Measurements from ENCODE around the gene LYRM4. TPM values are rescaled to one million over a fixed set of nuclear protein-coding genes. Genes with fewer than 3 reads are reported as not detected.
A peak's percentile ranks its signal among the peaks of the same experiment; 100 is the strongest.

Gene LYRM4
- total and polyA plus RNA-seq, 9 of the 15 experiments (the other 6 are each of a cell fraction or from before 2014, with no cell fraction given), result 24.2 to 69.4 (median 41.8) TPM

DNA sequence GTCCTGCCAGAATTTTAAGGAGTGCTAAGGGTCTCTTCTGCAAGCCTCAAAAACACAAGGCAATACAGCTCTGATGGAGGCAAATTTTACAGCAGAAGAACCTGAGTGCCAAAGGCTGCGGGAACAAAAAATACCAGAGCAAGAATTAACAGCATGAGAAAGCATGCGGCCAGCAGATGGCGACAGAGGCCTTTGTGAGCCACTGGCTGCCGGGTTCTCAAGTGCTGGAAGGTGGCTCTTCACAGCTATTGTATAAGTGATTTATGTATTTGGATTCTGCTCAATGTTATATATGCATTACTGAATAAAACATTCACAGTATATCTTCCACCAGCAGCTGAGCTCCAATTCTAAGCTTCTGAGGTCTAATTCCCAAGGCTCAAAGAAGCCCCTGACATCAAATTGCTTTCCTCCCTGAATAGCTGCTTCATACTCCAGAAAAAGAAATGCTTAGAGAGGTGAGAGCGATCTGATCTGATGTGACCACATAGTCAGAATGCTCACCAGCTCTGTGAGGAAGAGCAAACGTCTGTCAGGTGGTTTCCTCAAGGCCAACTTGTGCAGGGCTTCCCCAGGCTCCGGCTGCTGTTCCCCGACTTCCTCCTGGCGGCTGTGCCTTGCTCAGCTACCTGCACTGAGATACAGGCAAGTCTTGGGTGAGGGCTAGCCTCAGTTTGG, 117.0 kb downstream of the LYRM4 start (continued):
- TF ChIP-seq, protein P1, sequence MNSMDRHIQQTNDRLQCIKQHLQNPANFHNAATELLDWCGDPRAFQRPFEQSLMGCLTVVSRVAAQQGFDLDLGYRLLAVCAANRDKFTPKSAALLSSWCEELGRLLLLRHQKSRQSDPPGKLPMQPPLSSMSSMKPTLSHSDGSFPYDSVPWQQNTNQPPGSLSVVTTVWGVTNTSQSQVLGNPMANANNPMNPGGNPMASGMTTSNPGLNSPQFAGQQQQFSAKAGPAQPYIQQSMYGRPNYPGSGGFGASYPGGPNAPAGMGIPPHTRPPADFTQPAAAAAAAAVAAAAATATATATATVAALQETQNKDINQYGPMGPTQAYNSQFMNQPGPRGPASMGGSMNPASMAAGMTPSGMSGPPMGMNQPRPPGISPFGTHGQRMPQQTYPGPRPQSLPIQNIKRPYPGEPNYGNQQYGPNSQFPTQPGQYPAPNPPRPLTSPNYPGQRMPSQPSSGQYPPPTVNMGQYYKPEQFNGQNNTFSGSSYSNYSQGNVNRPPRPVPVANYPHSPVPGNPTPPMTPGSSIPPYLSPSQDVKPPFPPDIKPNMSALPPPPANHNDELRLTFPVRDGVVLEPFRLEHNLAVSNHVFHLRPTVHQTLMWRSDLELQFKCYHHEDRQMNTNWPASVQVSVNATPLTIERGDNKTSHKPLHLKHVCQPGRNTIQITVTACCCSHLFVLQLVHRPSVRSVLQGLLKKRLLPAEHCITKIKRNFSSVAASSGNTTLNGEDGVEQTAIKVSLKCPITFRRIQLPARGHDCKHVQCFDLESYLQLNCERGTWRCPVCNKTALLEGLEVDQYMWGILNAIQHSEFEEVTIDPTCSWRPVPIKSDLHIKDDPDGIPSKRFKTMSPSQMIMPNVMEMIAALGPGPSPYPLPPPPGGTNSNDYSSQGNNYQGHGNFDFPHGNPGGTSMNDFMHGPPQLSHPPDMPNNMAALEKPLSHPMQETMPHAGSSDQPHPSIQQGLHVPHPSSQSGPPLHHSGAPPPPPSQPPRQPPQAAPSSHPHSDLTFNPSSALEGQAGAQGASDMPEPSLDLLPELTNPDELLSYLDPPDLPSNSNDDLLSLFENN (IDR thresholded peaks at IDR 0.05; ENCODE audit: low read depth in 2 of 2, low read length in 2 of 2), result no peak
- TF ChIP-seq SMARCE1 (IDR thresholded peaks at IDR 0.05) (no peak), MTA1 (IDR thresholded peaks at IDR 0.05; ENCODE audit: borderline replicate concordance) (no peak), PHF21A (IDR thresholded peaks at IDR 0.05; ENCODE audit: borderline replicate concordance, low read depth) (no peak), ARID2 (IDR thresholded peaks at IDR 0.05) (0 out of 2 replicates have a peak, but pooled peaks have one; percentile 19), KLF16 (IDR thresholded peaks at IDR 0.05) (peak; percentile 43; the same call in 1 of the 2 replicates), ZNF830 (CRISPR knock-in tag; IDR thresholded peaks at IDR 0.05) (no peak), DEAF1 (CRISPR knock-in tag; IDR thresholded peaks at IDR 0.05) (peak; percentile 93), STAG1 (CRISPR knock-in tag; IDR thresholded peaks at IDR 0.05; ENCODE audit: borderline replicate concordance) (peak; percentile 82), RAD21 (CRISPR knock-in tag; conservative IDR thresholded peaks at IDR 0.05 in 1 of 2, IDR thresholded peaks at IDR 0.05 in 1 of 2) (peak; percentile 96 to 97), PKNOX1 (IDR thresholded peaks at IDR 0.05) (peak; percentile 8; the same call in 1 of the 2 replicates), XRCC5 (IDR thresholded peaks at IDR 0.05; ENCODE audit: low read depth, low read length) (peak; percentile 77), ZNF655 (CRISPR knock-in tag; IDR thresholded peaks at IDR 0.05) (no peak), SMC3 (conservative IDR thresholded peaks at IDR 0.05; ENCODE audit: insufficient read depth, low read depth, low read length) (peak; percentile 96), ZNF253 (CRISPR knock-in tag; conservative IDR thresholded peaks at IDR 0.05) (no peak), CBX1 (IDR thresholded peaks at IDR 0.05; ENCODE audit: low read depth) (no peak), CTCF (IDR thresholded peaks at IDR 0.05 in 2 of 3, conservative IDR thresholded peaks at IDR 0.05 in 1 of 3; ENCODE audit: insufficient read depth in 2 of 3, low read depth in 1 of 3, low read length in 3 of 3) (peak; percentile 91 to 97 (median 94))

Measured in K562 (cell line).